IMR-90 (cell line): Measurements from ENCODE around the gene KRTAP5-1.

Source experiments
- BHLHE40 ChIP-seq: fragments of 150-350 bp; IDR thresholded peaks from 2 replicates; pipeline ENCODE4 v1.6.1; 2016; ENCODE audit warnings: mild to moderate bottlenecking, low read depth, low read length
- CEBPB ChIP-seq: IDR thresholded peaks from 2 replicates; pipeline ENCODE4 v1.6.1; 2012; ENCODE audit warnings: low read depth, low read length, improper control_type of control experiment
- CTCF ChIP-seq: conservative IDR thresholded peaks from 2 replicates; pipeline ENCODE4 v1.5.1; 2012; ENCODE audit warnings: mild to moderate bottlenecking, low read depth, low read length, improper control_type of control experiment
- ELK1 ChIP-seq: fragments of 150-350 bp; IDR thresholded peaks from 2 replicates; pipeline ENCODE4 v1.6.1; 2016; ENCODE audit warnings: low read depth, mild to moderate bottlenecking, low read length, moderate library complexity, borderline replicate concordance
- MAFK ChIP-seq: IDR thresholded peaks from 2 replicates; pipeline ENCODE4 v1.6.1; 2012; ENCODE audit warnings: low read depth, low read length, improper control_type of control experiment
- MAZ ChIP-seq: IDR thresholded peaks from 2 replicates; pipeline ENCODE4 v1.6.1; 2012; ENCODE audit warnings: low read depth, mild to moderate bottlenecking, low read length, improper control_type of control experiment, moderate library complexity, borderline replicate concordance
- POLR2A ChIP-seq: IDR thresholded peaks from 2 replicates; pipeline ENCODE4 v1.6.1; 2012; ENCODE audit warnings: mild to moderate bottlenecking, low read depth, low read length
- RCOR1 ChIP-seq: IDR thresholded peaks from 2 replicates; pipeline ENCODE4 v1.6.1; 2012; ENCODE audit warnings: mild to moderate bottlenecking, low read length, improper control_type of control experiment; ENCODE audit not compliant: insufficient replicate concordance
- RFX5 ChIP-seq: IDR thresholded peaks from 2 replicates; pipeline ENCODE4 v1.8.0; 2012; ENCODE audit warnings: low read depth, mild to moderate bottlenecking, low read length, moderate library complexity
- SMC3 ChIP-seq: fragments of 150-350 bp; IDR thresholded peaks from 2 replicates; pipeline ENCODE4 v1.6.1; 2016; ENCODE audit warnings: low read depth, mild to moderate bottlenecking, antibody characterized with exemption, low read length, moderate library complexity
- USF2 ChIP-seq: fragments of 150-350 bp; IDR thresholded peaks from 2 replicates; pipeline ENCODE4 v1.6.1; 2017; ENCODE audit warnings: mild to moderate bottlenecking, antibody characterized with exemption, low read length, low read depth

- TF ChIP-seq CTCF (no peak), MAFK (no peak), POLR2A (no peak), SMC3 (no peak), CEBPB (no peak), ELK1 (no peak), MAZ (no peak), RCOR1 (no peak), BHLHE40 (no peak), USF2 (no peak), RFX5 (no peak)
These were observed 37.5 kb downstream of the KRTAP5-1 start for GRCh38 chr11:1547467-1548098.
